C4-2B (cell line): ENCODE data around the gene DEK.

Source experiments
- CTCF ChIP-seq: fragments of 450-650 bp; conservative IDR thresholded peaks from 2 replicates; pipeline ENCODE4 v1.5.1; 2017; ENCODE audit warnings: mild to moderate bottlenecking
- ZFX ChIP-seq: fragments of 450-650 bp; IDR thresholded peaks from 2 replicates; pipeline ENCODE4 v1.6.1; 2017

- TF ChIP-seq CTCF (no peak), ZFX (no peak)
Measured at GRCh38 chr6:18212231-18212630, 52.1 kb downstream of the DEK start.
